ENCODE measurements around the gene OOSP1. TPM values are rescaled to one million over a fixed set of nuclear protein-coding genes. Genes with fewer than 3 reads are reported as not detected.

The OOSP1 gene
- total and polyA plus RNA-seq, 2 donors (not counting 3 experiments of a cell fraction or from before 2014, with no cell fraction given), result 0.11 TPM; not detected in 1

- TF ChIP-seq EZH2 (IDR thresholded peaks at IDR 0.05; ENCODE audit: borderline replicate concordance, low read depth, low read length, severe bottlenecking) (no peak), JUN (IDR thresholded peaks at IDR 0.05; ENCODE audit: borderline replicate concordance, insufficient read depth, insufficient read length, low read depth) (no peak), MYC (IDR thresholded peaks at IDR 0.05; ENCODE audit: low read depth, low read length) (no peak), CTCF (IDR thresholded peaks at IDR 0.05; ENCODE audit: extremely low read depth in 1 of 2, insufficient read depth in 1 of 2, low read depth in 1 of 2, low read length in 2 of 2) (no peak), POLR2A (IDR thresholded peaks at IDR 0.05; ENCODE audit: low read depth, low read length) (no peak), POLR2AphosphoS5 (IDR thresholded peaks at IDR 0.05; ENCODE audit: insufficient read depth, low read depth, low read length) (no peak), FOS (IDR thresholded peaks at IDR 0.05; ENCODE audit: borderline replicate concordance, insufficient read depth, low read length) (no peak), MAX (IDR thresholded peaks at IDR 0.05; ENCODE audit: insufficient read depth, insufficient read length) (no peak), GATA2 (IDR thresholded peaks at IDR 0.05; ENCODE audit: insufficient read depth, insufficient read length, low read depth, low read length) (no peak)
- Histone ChIP-seq H4K20me1 (replicated peaks; ENCODE audit: control insufficient read depth, extremely low read depth, insufficient read depth, low read length) (no peaks in the 10 kb centered on the region), H3K36me3 (ENCODE audit: control insufficient read depth in 2 of 2, extremely low read depth in 1 of 2, insufficient read depth in 2 of 2, low read length in 2 of 2) (no peaks in the 10 kb centered on the region), H3K9me1 (replicated peaks; ENCODE audit: control insufficient read depth, extremely low read depth, insufficient read depth, low read length) (no peaks in the 10 kb centered on the region), H3K4me3 (replicated peaks in 1 of 3; ENCODE audit: insufficient read depth in 1 of 3, low read depth in 1 of 3, low read length in 3 of 3) (no peak overlapping the region), H3K4me1 (ENCODE audit: control insufficient read depth, extremely low read depth, insufficient read depth, low read length) (no peaks in the 10 kb centered on the region), H3K4me2 (ENCODE audit: insufficient read depth, low read length) (no peak overlapping the region), H3K9ac (replicated peaks; ENCODE audit: extremely low read depth, insufficient read depth, low read length) (no peak overlapping the region), H3K27ac (ENCODE audit: insufficient read depth, low read depth, low read length) (no peak overlapping the region), H3K9me3 (replicated peaks; ENCODE audit: control insufficient read depth, insufficient read depth, low read length) (no peaks in the 10 kb centered on the region), H3K79me2 (ENCODE audit: control insufficient read depth, insufficient read depth, low read length) (no peaks in the 10 kb centered on the region), H3K27me3 (ENCODE audit: control insufficient read depth in 2 of 2, insufficient read depth in 2 of 2, low read length in 2 of 2) (peaks cover 0 to 3% of the 10 kb centered on the region in 2 experiments), H2AFZ (ENCODE audit: low read depth, low read length) (no peak overlapping the region)
- FAIRE-seq, result no peak
- ChIA-PET CTCF (interaction anchor here (0.6 to 1.3 kb wide), 2 partner anchors 9 to 17 kb away, joined by 3 to 4 read pairs; no protein-coding TSS in a partner anchor), POLR2A (no interaction called here)
- dilution Hi-C loops (cut with MboI; ENCODE audit: extremely low pct_ligation_motif_present, low sequenced_read_pairs) (no loop called here), intact Hi-C loops (cut with micrococcal nuclease) (no loop called here)
- DNase-seq (ENCODE audit: low read depth, low spot score), result no peak
- no TSS peak for BruUV-seq (replicated peaks)
Measured at GRCh38 chr11:59891781-59892181, 46.5 kb upstream of the OOSP1 start.

Data from endothelial cell of umbilical vein (primary cell).